Melanocyte of skin (primary cell): ENCODE results near the gene MEST. TPM values are rescaled to one million over a fixed set of nuclear protein-coding genes. Genes with fewer than 3 reads are reported as not detected.

ENCODE experiments used
- small RNA-seq, 2 donors: library from RNA; depleted of rRNA; stranded (forward); fragments of <200 nt; gene quantifications; one replicate each; pipeline ENCODE3, GENCODE V24; 2012
- total RNA-seq, 2 donors: library from RNA; depleted of rRNA; stranded (reverse); fragments of >200 nt; gene quantifications; 2 replicates each; pipeline ENCODE4 v1.2.3, GENCODE V29; 2012

MEST gene, protein sequence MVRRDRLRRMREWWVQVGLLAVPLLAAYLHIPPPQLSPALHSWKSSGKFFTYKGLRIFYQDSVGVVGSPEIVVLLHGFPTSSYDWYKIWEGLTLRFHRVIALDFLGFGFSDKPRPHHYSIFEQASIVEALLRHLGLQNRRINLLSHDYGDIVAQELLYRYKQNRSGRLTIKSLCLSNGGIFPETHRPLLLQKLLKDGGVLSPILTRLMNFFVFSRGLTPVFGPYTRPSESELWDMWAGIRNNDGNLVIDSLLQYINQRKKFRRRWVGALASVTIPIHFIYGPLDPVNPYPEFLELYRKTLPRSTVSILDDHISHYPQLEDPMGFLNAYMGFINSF
- total RNA-seq: 1 to 10 TPM; 1.3 to 1.7 TPM

DNA sequence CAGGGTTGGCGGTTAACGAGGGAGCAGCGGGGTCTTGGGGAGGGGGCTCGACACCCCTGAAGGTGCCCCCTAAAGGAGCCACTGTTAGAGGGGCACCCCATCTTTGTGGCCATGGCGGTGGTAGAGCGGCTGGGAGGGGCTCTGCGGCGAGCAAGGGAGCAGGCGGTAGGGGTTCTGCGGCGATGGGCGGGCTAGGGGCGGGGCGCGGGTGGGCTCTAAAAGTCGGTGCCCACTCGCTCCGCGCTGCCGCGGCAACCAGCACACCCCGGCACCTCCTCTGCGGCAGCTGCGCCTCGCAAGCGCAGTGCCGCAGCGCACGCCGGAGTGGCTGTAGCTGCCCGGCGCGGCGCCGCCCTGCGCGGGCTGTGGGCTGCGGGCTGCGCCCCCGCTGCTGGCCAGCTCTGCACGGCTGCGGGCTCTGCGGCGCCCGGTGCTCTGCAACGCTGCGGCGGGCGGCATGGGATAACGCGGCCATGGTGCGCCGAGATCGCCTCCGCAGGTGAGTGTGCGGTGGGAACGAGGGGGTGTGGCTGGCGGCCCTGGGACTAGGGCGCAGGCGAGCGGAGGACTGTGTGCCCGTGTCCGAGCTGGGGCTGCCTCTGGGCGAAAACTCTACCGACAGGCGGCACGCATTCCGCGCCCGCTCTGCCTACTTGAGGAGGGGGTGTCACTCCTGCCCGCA lies at the start of gene MEST:
MEST (plus strand) TSS at position 245 of the 682 bp plus-strand sequence; CDS start at position 474, 229 bp downstream.

Small RNAs within 50 kb of the gene (small RNA-seq; reads per million reads assigned to genes)
- gene MIR335: 0 reads per million in 2 donors
- 0 reads per million in 2 donors for gene RF02148
- gene RF02149: 0 reads per million in 2 donors
- gene RF02150: 0 reads per million in 2 donors

Other genes with a start within 250 kb of the MEST start
- not detected for gene CPA2, start 225.2 kb upstream of the MEST start, total RNA-seq
- under 1 TPM; 0.34 to 0.67 TPM for gene CPA4, start 198.9 kb upstream of the MEST start, total RNA-seq
- gene CPA5, start 147.3 kb upstream of the MEST start, total RNA-seq: not detected
- not detected for gene CPA1, start 111.6 kb upstream of the MEST start, total RNA-seq
- gene CEP41, start 51.1 kb upstream of the MEST start, total RNA-seq: 10 to 100 TPM; 18.6 to 23.0 TPM
- gene COPG2, start 176.7 kb downstream of the MEST start, total RNA-seq: 10 to 100 TPM; 32.3 to 44.7 TPM
- gene TSGA13, start 194.5 kb downstream of the MEST start, total RNA-seq: not detected
- under 1 TPM in 1 of 2 donors, not detected in 1; under 0.01 TPM for gene KLF14, start 242.1 kb downstream of the MEST start, total RNA-seq